Ovary (tissue), 3 donors: Measurements from ENCODE around the gene COX7B.

Experiments used
- CTCF ChIP-seq, 3 donors: fragments of 450-650 bp in 2 of 3; fragments of 200-600 bp in 1 of 3; IDR thresholded peaks; one replicate each; pipeline versions ENCODE4 v1.5.1 to v1.8.0; 2016 to 2022; ENCODE audit warnings: antibody characterized with exemption in 3 of 3, mild to moderate bottlenecking in 1 of 3
- EP300 ChIP-seq: sonication (generic); formaldehyde crosslinking; IDR thresholded peaks from one replicate; pipeline ENCODE4 v1.6.1; 2017; ENCODE audit warnings: antibody characterized with exemption
- POLR2A ChIP-seq: fragments of 450-650 bp; IDR thresholded peaks from one replicate; pipeline ENCODE4 v1.6.1; 2017; ENCODE audit warnings: antibody characterized with exemption, mild to moderate bottlenecking, moderate library complexity
- donor health status: DM: no; HTN: no; CAD: no.

GRCh38 chrX:77925764-77926163 is 26.5 kb downstream of the COX7B start:
- no peak for TF ChIP-seq CTCF (IDR thresholded peaks at IDR 0.05)
- TF ChIP-seq EP300: no peak
- no peak for TF ChIP-seq POLR2A
